K562 (cell line): Measurements from ENCODE around the gene ARHGAP18. TPM values are rescaled to one million over a fixed set of nuclear protein-coding genes. Genes with fewer than 3 reads are reported as not detected.

Experiments
- ATF1 ChIP-seq, 2 experiments: fragments of 450-650 bp in 1 of 2; IDR thresholded peaks; 2 replicates each; pipeline ENCODE4 v1.6.1; 2016; ENCODE audit warnings: missing compliant biosample characterization in 1 of 2, missing genetic modification characterization in 1 of 2
- BRCA1 ChIP-seq, 2 experiments: fragments of 450-650 bp in 1 of 2; sonication (generic) in 1 of 2; formaldehyde crosslinking in 1 of 2; IDR thresholded peaks; 2 replicates each; pipeline versions ENCODE4 v1.5.0 to v1.6.1; 2017 to 2020; ENCODE audit warnings: mild to moderate bottlenecking in 1 of 2, missing genetic modification reagents in 1 of 2
- CBFA2T3 ChIP-seq: fragments of 450-650 bp; IDR thresholded peaks from 2 replicates; pipeline ENCODE4 v1.6.1; 2017
- CREM ChIP-seq: IDR thresholded peaks from 2 replicates; pipeline ENCODE4 v1.6.1; 2014; ENCODE audit warnings: antibody characterized with exemption, low read depth
- EP300 ChIP-seq: IDR thresholded peaks from 2 replicates; pipeline ENCODE4 v1.6.1; 2012; ENCODE audit warnings: low read length, improper control_type of control experiment
- HNRNPLL ChIP-seq: fragments of 200-400 bp; formaldehyde crosslinking; IDR thresholded peaks from 2 replicates; pipeline ENCODE4 v1.6.1; 2017; ENCODE audit warnings: low read length, low read depth, mild to moderate bottlenecking; ENCODE audit not compliant: poor library complexity, severe bottlenecking
- MAFF ChIP-seq: IDR thresholded peaks from 2 replicates; pipeline ENCODE4 v1.6.1; 2012; ENCODE audit warnings: low read length, improper control_type of control experiment
- MTA3 ChIP-seq: fragments of 450-650 bp; formaldehyde crosslinking; IDR thresholded peaks from 2 replicates; pipeline ENCODE4 v1.6.1; 2017; ENCODE audit warnings: mild to moderate bottlenecking, borderline replicate concordance
- NCOA1 ChIP-seq: fragments of 450-650 bp; IDR thresholded peaks from 2 replicates; pipeline ENCODE4 v1.6.1; 2016; ENCODE audit warnings: low read depth
- NCOR1 ChIP-seq: fragments of 450-650 bp; IDR thresholded peaks from 2 replicates; pipeline ENCODE4 v1.6.1; 2016; ENCODE audit warnings: mild to moderate bottlenecking, moderate library complexity
- NFE2 ChIP-seq: IDR thresholded peaks from 2 replicates; pipeline ENCODE4 v1.6.1; 2014; ENCODE audit warnings: antibody characterized with exemption, low read depth
- PHB2 ChIP-seq: fragments of 450-650 bp; IDR thresholded peaks from 2 replicates; pipeline ENCODE4 v1.6.1; 2017; ENCODE audit warnings: low read depth
- RCOR1 ChIP-seq, 2 experiments: IDR thresholded peaks; 2 replicates each; pipeline ENCODE4 v1.6.1; 2012; ENCODE audit warnings: low read depth in 2 of 2, low read length in 2 of 2, borderline replicate concordance in 1 of 2, improper control_type of control experiment in 1 of 2
- SIN3B ChIP-seq: fragments of 450-650 bp; IDR thresholded peaks from 2 replicates; pipeline ENCODE4 v1.6.1; 2017; ENCODE audit warnings: low read depth, mild to moderate bottlenecking, moderate library complexity
- SP1 ChIP-seq: sonication (generic); formaldehyde crosslinking; IDR thresholded peaks from 2 replicates; pipeline ENCODE4 v1.8.1; 2022; ENCODE audit warnings: mild to moderate bottlenecking, missing genetic modification reagents
- ZNF561 ChIP-seq: fragments of 450-650 bp; formaldehyde crosslinking; conservative IDR thresholded peaks from 2 replicates; pipeline ENCODE4 v1.4.0; 2020; ENCODE audit warnings: mild to moderate bottlenecking, moderate library complexity
- polyA plus RNA-seq, 8 experiments: library from polyadenylated mRNA; depleted of rRNA in 4 of 8; stranded (reverse) in 5 of 8; unstranded in 3 of 8; fragments of >200 nt; fragmentation: Nextera tagmentation in 2 of 8; fragmentation: Illumina TruSeq in 1 of 8; extraction: Ambion mirVana in 2 of 8; extraction: Trizol in 1 of 8; gene quantifications; 2 replicates each; pipeline versions ENCODE4 v1.2.1 to v1.2.3, GENCODE V29; 2011 to 2014; ENCODE audit warnings: inconsistent platforms in 1 of 8, missing spikeins in 1 of 8
- total RNA-seq, 7 experiments: library from RNA; depleted of rRNA in 6 of 7; stranded (reverse); fragments of >200 nt in 6 of 7; fragmentation: Illumina TruSeq in 2 of 7; extraction: Trizol in 2 of 7; gene quantifications; 2 replicates each; pipeline versions ENCODE4 v1.2.1 to v1.2.3, GENCODE V29; 2011 to 2021; ENCODE audit warnings: low replicate concordance in 1 of 7
- TF ChIP-seq, protein P1 (sequence below): IDR thresholded peaks from 2 replicates; pipeline ENCODE4 v1.6.1; 2016; ENCODE audit warnings: missing genetic modification characterization, missing compliant biosample characterization
- TF ChIP-seq, protein P2 (sequence below): sonication (generic); formaldehyde crosslinking; IDR thresholded peaks from 2 replicates; pipeline ENCODE4 v1.8.1; 2023; ENCODE audit warnings: mild to moderate bottlenecking, missing genetic modification reagents, moderate library complexity
- TF ChIP-seq, protein P3 (sequence below): fragments of 450-650 bp; IDR thresholded peaks from 2 replicates; pipeline ENCODE4 v1.7.0; 2016; ENCODE audit warnings: borderline replicate concordance
- TF ChIP-seq, protein P4 (sequence below): fragments of 450-650 bp; IDR thresholded peaks from 2 replicates; pipeline ENCODE4 v1.6.1; 2016; ENCODE audit warnings: missing biosample characterization, missing genetic modification characterization
- TF ChIP-seq, protein P5 (sequence below): IDR thresholded peaks from 3 replicates; pipeline ENCODE4 v1.6.1; 2011; ENCODE audit warnings: borderline replicate concordance, mild to moderate bottlenecking; ENCODE audit not compliant: insufficient read length, insufficient read depth

Gene ARHGAP18
- total and polyA plus RNA-seq, 9 of the 15 experiments (the other 6 are each of a cell fraction or from before 2014, with no cell fraction given), result 13.3 to 29.7 (median 21.1) TPM

DNA sequence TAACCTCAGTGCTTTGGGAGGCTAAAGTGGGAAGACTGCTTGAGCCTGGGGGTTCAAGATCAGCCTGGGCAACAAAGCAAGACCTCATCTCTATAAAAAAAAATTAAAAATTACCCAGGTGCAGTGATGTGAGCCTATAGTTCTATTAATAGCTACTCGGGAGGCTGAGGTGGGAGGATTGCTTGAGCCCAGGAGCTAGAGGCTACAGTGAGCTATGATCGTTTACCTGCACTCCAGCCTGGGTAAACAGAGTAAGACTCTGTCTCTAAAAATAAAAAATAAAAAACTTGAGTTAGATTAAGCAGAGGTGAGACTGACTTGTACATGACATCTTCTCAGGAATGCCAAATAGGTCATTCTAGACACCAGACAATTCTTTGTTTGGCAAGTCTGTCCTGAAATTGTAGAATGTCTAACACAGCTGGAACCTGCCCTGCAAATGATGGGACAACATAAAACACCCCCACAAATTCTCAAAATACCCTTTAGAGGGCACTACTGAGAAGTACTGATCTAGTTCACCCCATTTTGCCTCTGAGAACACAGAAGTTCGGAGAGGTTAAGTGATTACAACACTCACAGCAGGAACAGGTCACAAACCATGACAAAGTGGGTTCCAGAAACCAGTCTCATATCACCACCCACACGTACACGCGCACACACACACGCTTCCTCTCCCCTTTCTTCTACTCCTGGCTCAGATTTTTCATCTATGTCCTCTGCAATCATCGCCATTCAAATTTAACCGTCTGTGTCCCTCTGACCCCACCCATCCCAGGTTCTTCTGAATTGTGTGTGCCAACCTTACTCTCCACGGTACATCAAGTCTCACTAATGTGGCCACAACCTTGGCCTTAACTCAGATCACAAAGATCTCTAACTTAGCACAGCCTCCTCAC, 38.3 kb downstream of the ARHGAP18 start (continued):
- peak; percentile 66; the same call in 1 of the 2 replicates for TF ChIP-seq MTA3
- peak; percentile 53 for TF ChIP-seq NCOA1
- no peak for TF ChIP-seq HNRNPLL
- TF ChIP-seq BRCA1 (IDR thresholded peaks at IDR 0.05), result no peak
- TF ChIP-seq BRCA1 (CRISPR knock-in tag; IDR thresholded peaks at IDR 0.05), result no peak
- peak; percentile 72 for TF ChIP-seq CREM
- no peak for TF ChIP-seq SIN3B
- no peak for TF ChIP-seq ZNF561 (CRISPR knock-in tag)
- TF ChIP-seq CBFA2T3, result peak; percentile 71
- TF ChIP-seq ATF1 (CRISPR knock-in tag; IDR thresholded peaks at IDR 0.05), result no peak
- peak; percentile 34; the same call in 1 of the 2 replicates for TF ChIP-seq ATF1 (tag; IDR thresholded peaks at IDR 0.05)
- TF ChIP-seq RCOR1 (IDR thresholded peaks at IDR 0.05; ENCODE audit: borderline replicate concordance in 1 of 2, low read depth in 2 of 2, low read length in 2 of 2), result peak in 1 of 2 experiments; percentile 77; a peak in 2 of 4 replicates
- TF ChIP-seq, protein P1, sequence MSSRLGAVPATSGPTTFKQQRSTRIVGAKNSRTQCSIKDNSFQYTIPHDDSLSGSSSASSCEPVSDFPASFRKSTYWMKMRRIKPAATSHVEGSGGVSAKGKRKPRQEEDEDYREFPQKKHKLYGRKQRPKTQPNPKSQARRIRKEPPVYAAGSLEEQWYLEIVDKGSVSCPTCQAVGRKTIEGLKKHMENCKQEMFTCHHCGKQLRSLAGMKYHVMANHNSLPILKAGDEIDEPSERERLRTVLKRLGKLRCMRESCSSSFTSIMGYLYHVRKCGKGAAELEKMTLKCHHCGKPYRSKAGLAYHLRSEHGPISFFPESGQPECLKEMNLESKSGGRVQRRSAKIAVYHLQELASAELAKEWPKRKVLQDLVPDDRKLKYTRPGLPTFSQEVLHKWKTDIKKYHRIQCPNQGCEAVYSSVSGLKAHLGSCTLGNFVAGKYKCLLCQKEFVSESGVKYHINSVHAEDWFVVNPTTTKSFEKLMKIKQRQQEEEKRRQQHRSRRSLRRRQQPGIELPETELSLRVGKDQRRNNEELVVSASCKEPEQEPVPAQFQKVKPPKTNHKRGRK (tag), result no peak
- TF ChIP-seq, protein P2, sequence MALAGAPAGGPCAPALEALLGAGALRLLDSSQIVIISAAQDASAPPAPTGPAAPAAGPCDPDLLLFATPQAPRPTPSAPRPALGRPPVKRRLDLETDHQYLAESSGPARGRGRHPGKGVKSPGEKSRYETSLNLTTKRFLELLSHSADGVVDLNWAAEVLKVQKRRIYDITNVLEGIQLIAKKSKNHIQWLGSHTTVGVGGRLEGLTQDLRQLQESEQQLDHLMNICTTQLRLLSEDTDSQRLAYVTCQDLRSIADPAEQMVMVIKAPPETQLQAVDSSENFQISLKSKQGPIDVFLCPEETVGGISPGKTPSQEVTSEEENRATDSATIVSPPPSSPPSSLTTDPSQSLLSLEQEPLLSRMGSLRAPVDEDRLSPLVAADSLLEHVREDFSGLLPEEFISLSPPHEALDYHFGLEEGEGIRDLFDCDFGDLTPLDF, result no peak
- TF ChIP-seq, protein P3, sequence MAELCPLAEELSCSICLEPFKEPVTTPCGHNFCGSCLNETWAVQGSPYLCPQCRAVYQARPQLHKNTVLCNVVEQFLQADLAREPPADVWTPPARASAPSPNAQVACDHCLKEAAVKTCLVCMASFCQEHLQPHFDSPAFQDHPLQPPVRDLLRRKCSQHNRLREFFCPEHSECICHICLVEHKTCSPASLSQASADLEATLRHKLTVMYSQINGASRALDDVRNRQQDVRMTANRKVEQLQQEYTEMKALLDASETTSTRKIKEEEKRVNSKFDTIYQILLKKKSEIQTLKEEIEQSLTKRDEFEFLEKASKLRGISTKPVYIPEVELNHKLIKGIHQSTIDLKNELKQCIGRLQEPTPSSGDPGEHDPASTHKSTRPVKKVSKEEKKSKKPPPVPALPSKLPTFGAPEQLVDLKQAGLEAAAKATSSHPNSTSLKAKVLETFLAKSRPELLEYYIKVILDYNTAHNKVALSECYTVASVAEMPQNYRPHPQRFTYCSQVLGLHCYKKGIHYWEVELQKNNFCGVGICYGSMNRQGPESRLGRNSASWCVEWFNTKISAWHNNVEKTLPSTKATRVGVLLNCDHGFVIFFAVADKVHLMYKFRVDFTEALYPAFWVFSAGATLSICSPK, result no peak
- TF ChIP-seq SP1 (CRISPR knock-in tag), result peak; percentile 57; the same call in 1 of the 2 replicates
- TF ChIP-seq PHB2, result no peak
- TF ChIP-seq NFE2, result peak; percentile 43; the same call in 1 of the 2 replicates
- TF ChIP-seq MAFF, result no peak
- TF ChIP-seq, protein P4, sequence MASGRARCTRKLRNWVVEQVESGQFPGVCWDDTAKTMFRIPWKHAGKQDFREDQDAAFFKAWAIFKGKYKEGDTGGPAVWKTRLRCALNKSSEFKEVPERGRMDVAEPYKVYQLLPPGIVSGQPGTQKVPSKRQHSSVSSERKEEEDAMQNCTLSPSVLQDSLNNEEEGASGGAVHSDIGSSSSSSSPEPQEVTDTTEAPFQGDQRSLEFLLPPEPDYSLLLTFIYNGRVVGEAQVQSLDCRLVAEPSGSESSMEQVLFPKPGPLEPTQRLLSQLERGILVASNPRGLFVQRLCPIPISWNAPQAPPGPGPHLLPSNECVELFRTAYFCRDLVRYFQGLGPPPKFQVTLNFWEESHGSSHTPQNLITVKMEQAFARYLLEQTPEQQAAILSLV, result no peak
- TF ChIP-seq, protein P5, sequence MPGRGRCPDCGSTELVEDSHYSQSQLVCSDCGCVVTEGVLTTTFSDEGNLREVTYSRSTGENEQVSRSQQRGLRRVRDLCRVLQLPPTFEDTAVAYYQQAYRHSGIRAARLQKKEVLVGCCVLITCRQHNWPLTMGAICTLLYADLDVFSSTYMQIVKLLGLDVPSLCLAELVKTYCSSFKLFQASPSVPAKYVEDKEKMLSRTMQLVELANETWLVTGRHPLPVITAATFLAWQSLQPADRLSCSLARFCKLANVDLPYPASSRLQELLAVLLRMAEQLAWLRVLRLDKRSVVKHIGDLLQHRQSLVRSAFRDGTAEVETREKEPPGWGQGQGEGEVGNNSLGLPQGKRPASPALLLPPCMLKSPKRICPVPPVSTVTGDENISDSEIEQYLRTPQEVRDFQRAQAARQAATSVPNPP, result no peak
- peak; percentile 42 for TF ChIP-seq NCOR1
- peak; percentile 61 for TF ChIP-seq EP300
